ENCODE measurements around the gene TBCK. TPM values are rescaled to one million over a fixed set of nuclear protein-coding genes. Genes with fewer than 3 reads are reported as not detected.

The TBCK gene
- polyA plus RNA-seq, 1 donor (not counting 4 experiments of a cell fraction or from before 2014, with no cell fraction given) = 19.3 TPM

DNA sequence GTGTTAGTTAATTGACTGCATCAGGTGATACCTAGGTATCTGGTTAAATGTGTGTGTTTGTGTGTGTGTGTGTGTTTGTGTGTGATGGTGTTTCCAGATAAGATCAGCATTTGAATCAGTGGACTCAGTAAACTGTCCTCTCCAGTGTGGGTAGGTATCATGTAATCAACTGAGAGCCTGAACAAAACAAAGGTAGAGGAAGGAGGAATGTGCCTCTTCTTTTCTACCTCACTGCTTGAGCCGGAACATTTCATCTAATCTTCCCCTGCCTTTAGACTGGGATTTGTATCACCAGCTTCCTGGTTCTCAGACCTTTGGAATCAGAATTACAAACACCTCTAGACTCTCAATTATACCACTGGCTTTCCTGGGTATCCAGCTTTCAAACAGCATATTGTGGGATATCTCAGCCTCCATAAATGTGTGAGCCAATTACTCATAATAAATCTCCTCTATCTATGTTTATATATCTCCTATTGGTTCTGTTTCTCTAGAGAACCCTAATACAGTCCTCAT is 120.5 kb downstream of the TBCK start:
- no peak for TF ChIP-seq EZH2 (IDR thresholded peaks at IDR 0.05; ENCODE audit: low read length)
- TF ChIP-seq, protein P1, sequence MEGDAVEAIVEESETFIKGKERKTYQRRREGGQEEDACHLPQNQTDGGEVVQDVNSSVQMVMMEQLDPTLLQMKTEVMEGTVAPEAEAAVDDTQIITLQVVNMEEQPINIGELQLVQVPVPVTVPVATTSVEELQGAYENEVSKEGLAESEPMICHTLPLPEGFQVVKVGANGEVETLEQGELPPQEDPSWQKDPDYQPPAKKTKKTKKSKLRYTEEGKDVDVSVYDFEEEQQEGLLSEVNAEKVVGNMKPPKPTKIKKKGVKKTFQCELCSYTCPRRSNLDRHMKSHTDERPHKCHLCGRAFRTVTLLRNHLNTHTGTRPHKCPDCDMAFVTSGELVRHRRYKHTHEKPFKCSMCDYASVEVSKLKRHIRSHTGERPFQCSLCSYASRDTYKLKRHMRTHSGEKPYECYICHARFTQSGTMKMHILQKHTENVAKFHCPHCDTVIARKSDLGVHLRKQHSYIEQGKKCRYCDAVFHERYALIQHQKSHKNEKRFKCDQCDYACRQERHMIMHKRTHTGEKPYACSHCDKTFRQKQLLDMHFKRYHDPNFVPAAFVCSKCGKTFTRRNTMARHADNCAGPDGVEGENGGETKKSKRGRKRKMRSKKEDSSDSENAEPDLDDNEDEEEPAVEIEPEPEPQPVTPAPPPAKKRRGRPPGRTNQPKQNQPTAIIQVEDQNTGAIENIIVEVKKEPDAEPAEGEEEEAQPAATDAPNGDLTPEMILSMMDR (optimal IDR thresholded peaks at IDR 0.05 in 1 of 3, IDR thresholded peaks at IDR 0.05 in 1 of 3, conservative IDR thresholded peaks at IDR 0.05 in 1 of 3; ENCODE audit: extremely low read depth in 1 of 3, insufficient read depth in 2 of 3, low read length in 3 of 3) = no peak
- H4K20me1 ChIP-seq (ENCODE audit: control insufficient read depth, extremely low read depth, insufficient read depth, low read length) = no peaks in the 10 kb centered on the region
- no peaks in the 10 kb centered on the region for H3K9me3 ChIP-seq (ENCODE audit: control insufficient read depth, low read depth, low read length)
- H3K27ac ChIP-seq (ENCODE audit: control insufficient read depth, insufficient read depth, low read length) = no peak overlapping the region
- H3K36me3 ChIP-seq (ENCODE audit: control insufficient read depth in 2 of 2, extremely low read depth in 1 of 2, insufficient read depth in 2 of 2, low read length in 2 of 2) = no peaks in the 10 kb centered on the region
- FAIRE-seq = no peak
- dilution Hi-C loops (cut with MboI; ENCODE audit: extremely low pct_ligation_motif_present, low sequenced_read_pairs) = no loop called here
- no peaks in the 10 kb centered on the region for H3K9me1 ChIP-seq (ENCODE audit: control insufficient read depth, extremely low read depth, insufficient read depth, low read length)
- no peaks in the 10 kb centered on the region for H3K27me3 ChIP-seq (ENCODE audit: control insufficient read depth, extremely low read depth, insufficient read depth, low read length)
- H3K79me2 ChIP-seq (ENCODE audit: control insufficient read depth, insufficient read depth, low read length) = no peaks in the 10 kb centered on the region
- H3K4me2 ChIP-seq (ENCODE audit: control insufficient read depth, extremely low read depth, insufficient read depth, low read depth, low read length) = no peak overlapping the region
- no peak overlapping the region for H2AFZ ChIP-seq (ENCODE audit: control insufficient read depth, low read length)
- H3K4me1 ChIP-seq (ENCODE audit: control insufficient read depth, extremely low read depth, insufficient read depth, low read length) = no peaks in the 10 kb centered on the region
- no peak overlapping the region for H3K4me3 ChIP-seq (ENCODE audit: control insufficient read depth in 2 of 3, extremely low read depth in 1 of 3, insufficient read depth in 2 of 3, low read depth in 1 of 3, low read length in 3 of 3)
- no peak for DNase-seq (ENCODE audit: low read depth, low spot score)
- H3K9ac ChIP-seq (ENCODE audit: control insufficient read depth, extremely low read depth, insufficient read depth, low read length) = no peak overlapping the region

DNA sequence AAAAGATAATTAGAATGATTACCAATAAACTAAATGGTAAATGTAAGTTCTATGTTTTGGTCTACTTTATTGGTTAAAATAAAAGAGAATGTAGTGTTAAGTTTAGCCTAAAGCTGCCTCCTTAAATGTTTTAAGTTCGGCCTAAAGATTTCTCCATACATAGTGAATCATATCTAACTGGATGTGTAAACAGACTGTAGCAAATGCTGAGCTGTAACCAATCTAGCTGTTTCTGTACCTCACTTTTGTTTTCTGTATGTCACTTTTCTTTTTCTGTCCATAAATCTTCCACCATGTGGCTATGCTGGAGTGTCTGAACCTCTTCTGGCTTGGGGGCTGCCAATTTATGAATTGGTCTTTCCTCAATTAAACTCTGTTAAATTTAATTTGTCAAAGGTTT is 121.2 kb downstream of the TBCK start:
- Histone ChIP-seq H3K36me3 (ENCODE audit: control insufficient read depth in 2 of 2, extremely low read depth in 1 of 2, insufficient read depth in 2 of 2, low read length in 2 of 2) (no peaks in the 10 kb centered on the region), H3K27me3 (ENCODE audit: control insufficient read depth, extremely low read depth, insufficient read depth, low read length) (no peaks in the 10 kb centered on the region), H3K4me3 (ENCODE audit: control insufficient read depth in 2 of 3, extremely low read depth in 1 of 3, insufficient read depth in 2 of 3, low read depth in 1 of 3, low read length in 3 of 3) (no peak overlapping the region), H4K20me1 (ENCODE audit: control insufficient read depth, extremely low read depth, insufficient read depth, low read length) (no peaks in the 10 kb centered on the region), H3K9me1 (ENCODE audit: control insufficient read depth, extremely low read depth, insufficient read depth, low read length) (no peaks in the 10 kb centered on the region), H2AFZ (ENCODE audit: control insufficient read depth, low read length) (no peak overlapping the region), H3K79me2 (ENCODE audit: control insufficient read depth, insufficient read depth, low read length) (no peaks in the 10 kb centered on the region), H3K4me2 (ENCODE audit: control insufficient read depth, extremely low read depth, insufficient read depth, low read depth, low read length) (no peak overlapping the region), H3K4me1 (ENCODE audit: control insufficient read depth, extremely low read depth, insufficient read depth, low read length) (no peaks in the 10 kb centered on the region), H3K9me3 (ENCODE audit: control insufficient read depth, low read depth, low read length) (no peaks in the 10 kb centered on the region), H3K27ac (ENCODE audit: control insufficient read depth, insufficient read depth, low read length) (no peak overlapping the region), H3K9ac (ENCODE audit: control insufficient read depth, extremely low read depth, insufficient read depth, low read length) (no peak overlapping the region)
- TF ChIP-seq, protein P1 (optimal IDR thresholded peaks at IDR 0.05 in 1 of 3, IDR thresholded peaks at IDR 0.05 in 1 of 3, conservative IDR thresholded peaks at IDR 0.05 in 1 of 3; ENCODE audit: extremely low read depth in 1 of 3, insufficient read depth in 2 of 3, low read length in 3 of 3) = no peak
- TF ChIP-seq EZH2 (IDR thresholded peaks at IDR 0.05; ENCODE audit: low read length) = no peak
- DNase-seq (ENCODE audit: low read depth, low spot score) (no peak), FAIRE-seq (no peak)
- dilution Hi-C loops (cut with MboI; ENCODE audit: extremely low pct_ligation_motif_present, low sequenced_read_pairs) = no loop called here
